Activated naive CD8-positive, alpha-beta T cell treated with anti-CD3 and anti-CD28 coated beads, Interleukin-2, amount 10 ng/mL, durations not matched to agents 7 days and 5 days (primary cell): ENCODE results near the gene PCBP1. TPM values are rescaled to one million over a fixed set of nuclear protein-coding genes. Genes with fewer than 3 reads are reported as not detected.
A peak's percentile ranks its signal among the peaks of the same experiment; 100 is the strongest.
"Not testable (repeated sequence)": the region's sequence is repeated elsewhere in the genome, so short reads cannot be mapped to it uniquely, and the experiment has no call there.

Experiments
- ATAC-seq: fragments of 150-1000 bp; cut with Tn5 transposase; one replicate; pipeline ENCODE4 v1.10.0; 2021; ENCODE audit warnings: low read depth, moderate library complexity
- POLR2A ChIA-PET: fragments of 350-600 bp; sonication (Branson Sonifier 250); formaldehyde crosslinking; loops from one replicate; lab custom pipeline; 2021; ENCODE audit warnings: antibody characterized with exemption; lab: Charles Lee
- DNase-seq: peaks from one replicate; pipeline ENCODE4 v3.0.0; 2021
- H3K27ac Mint-ChIP-seq: one replicate; pipeline ENCODE4 v1.8.0; 2022; ENCODE audit warnings: mild to moderate bottlenecking, mixed read lengths
- H3K27me3 Mint-ChIP-seq: one replicate; pipeline ENCODE4 v1.8.0; 2022; ENCODE audit warnings: mild to moderate bottlenecking, moderate library complexity, mixed read lengths
- H3K36me3 Mint-ChIP-seq: one replicate; pipeline ENCODE4 v1.8.0; 2021; ENCODE audit warnings: mild to moderate bottlenecking, mixed read lengths
- H3K4me1 Mint-ChIP-seq: one replicate; pipeline ENCODE4 v1.8.0; 2021; ENCODE audit warnings: mixed read lengths
- H3K4me3 Mint-ChIP-seq: one replicate; pipeline ENCODE4 v1.8.0; 2022; ENCODE audit warnings: mild to moderate bottlenecking, moderate library complexity, mixed read lengths
- H3K9me3 Mint-ChIP-seq: one replicate; pipeline ENCODE4 v1.8.0; 2021; ENCODE audit warnings: mixed read lengths
- total RNA-seq, 2 experiments: library from RNA; stranded (reverse); gene quantifications; one replicate each; pipeline ENCODE4 v1.2.3, GENCODE V29; 2021

PCBP1 gene
- total RNA-seq, 2 experiments from 2014 or later, result 459 to 467 TPM

DNA sequence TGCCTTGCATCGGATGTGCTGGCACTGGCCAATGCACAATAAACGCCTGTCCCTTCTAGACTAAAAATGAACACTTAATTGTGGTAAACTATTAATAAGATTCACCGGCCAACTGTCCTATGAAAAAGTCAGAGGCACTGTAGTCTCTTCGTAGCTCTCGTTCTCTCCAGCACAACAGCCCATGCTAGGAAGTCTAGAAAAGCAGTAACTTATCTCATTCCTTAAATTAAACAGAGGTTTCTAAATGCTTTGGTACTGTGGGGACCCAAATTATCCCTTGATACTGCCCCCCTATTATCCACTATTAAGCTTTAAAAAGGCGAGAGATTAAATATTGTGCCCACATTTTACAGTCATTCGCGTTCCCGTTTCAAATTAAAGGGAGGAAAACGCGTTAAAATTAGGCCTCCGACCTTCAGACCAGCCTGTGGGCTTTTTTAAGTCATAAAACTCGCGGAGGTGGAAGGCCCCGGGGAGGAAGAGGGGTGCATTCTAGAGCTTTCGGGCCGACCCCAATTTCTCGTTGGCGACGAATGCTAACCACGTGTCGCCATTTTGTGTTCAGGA, 1.5 kb upstream of the PCBP1 start:
- peak overlapping the region; percentile 98 for H3K27ac Mint-ChIP-seq
- H3K4me1 Mint-ChIP-seq, result peaks cover 39% of the 10 kb centered on the region
- H3K36me3 Mint-ChIP-seq, result peaks cover 40% of the 10 kb centered on the region
- ATAC-seq (no peak), DNase-seq (no peak)
- POLR2A ChIA-PET, result interaction anchor here (0.7 to 13.8 kb wide), 14 partner anchors 9 to 192 kb away, joined by 3 to 444 read pairs (median 10); partner anchors contain the start of genes C2orf42, MXD1, PCYOX1 and SNRNP27
- no peaks in the 10 kb centered on the region for H3K27me3 Mint-ChIP-seq
- H3K4me3 Mint-ChIP-seq, result peak overlapping the region; percentile 91
- no peaks in the 10 kb centered on the region for H3K9me3 Mint-ChIP-seq

DNA sequence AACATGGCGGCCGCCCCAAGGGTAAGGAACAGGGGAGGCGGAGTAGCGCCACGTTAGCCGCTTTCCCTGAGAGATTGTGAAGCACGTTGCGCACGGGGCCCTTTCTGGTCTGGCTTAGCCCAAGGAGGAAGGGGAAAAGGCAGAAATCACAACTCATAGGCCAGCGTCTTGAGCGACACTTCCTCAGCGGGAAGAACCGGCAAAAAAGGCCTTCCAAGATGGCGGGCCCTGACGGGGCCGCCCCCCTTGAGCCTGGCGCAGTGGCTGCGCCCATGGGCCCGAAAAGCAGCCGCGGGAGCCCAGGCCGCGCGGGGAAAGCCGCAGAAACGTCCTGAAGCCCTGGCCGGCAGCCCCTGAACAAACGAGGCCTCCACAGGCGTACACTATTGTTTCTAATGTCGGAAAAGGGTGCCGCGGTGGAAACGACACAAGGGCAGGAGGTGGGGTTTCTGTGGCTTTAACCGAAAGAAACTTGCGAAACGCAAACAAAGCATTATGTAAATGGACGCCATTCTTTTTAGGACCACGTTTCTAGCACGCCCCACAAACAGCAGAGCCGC, 919 bp upstream of the PCBP1 start:
- peak; percentile 85 for DNase-seq
- ATAC-seq, result peak; percentile 48
- Mint-ChIP-seq H3K27me3 (no peaks in the 10 kb centered on the region), H3K27ac (peak overlapping the region; percentile 98), H3K36me3 (peaks cover 39% of the 10 kb centered on the region), H3K4me1 (peaks cover 42% of the 10 kb centered on the region), H3K4me3 (peak overlapping the region; percentile 91), H3K9me3 (no peaks in the 10 kb centered on the region)
- POLR2A ChIA-PET, result interaction anchor here (0.6 to 13.8 kb wide), 17 partner anchors 8 to 381 kb away, joined by 3 to 444 read pairs (median 8); partner anchors contain the start of genes C2orf42, MXD1, PCYOX1 and SNRNP27

GRCh38 chr2:70087702-70088597, 673 bp downstream of the PCBP1 start:
- H3K27me3 Mint-ChIP-seq, result no peaks in the 10 kb centered on the region
- no peaks in the 10 kb centered on the region for H3K9me3 Mint-ChIP-seq
- peaks cover 39% of the 10 kb centered on the region for H3K36me3 Mint-ChIP-seq
- DNase-seq (peak; percentile 64), ATAC-seq (peak; percentile 4)
- H3K27ac Mint-ChIP-seq, result peak overlapping the region; percentile 97
- POLR2A ChIA-PET, result interaction anchor here (0.6 to 13.8 kb wide), 9 partner anchors 7 to 173 kb away, joined by 3 to 444 read pairs (median 70); partner anchors contain the start of genes C2orf42 and MXD1
- peak overlapping the region; percentile 96 for H3K4me3 Mint-ChIP-seq
- peaks cover 48% of the 10 kb centered on the region for H3K4me1 Mint-ChIP-seq

DNA sequence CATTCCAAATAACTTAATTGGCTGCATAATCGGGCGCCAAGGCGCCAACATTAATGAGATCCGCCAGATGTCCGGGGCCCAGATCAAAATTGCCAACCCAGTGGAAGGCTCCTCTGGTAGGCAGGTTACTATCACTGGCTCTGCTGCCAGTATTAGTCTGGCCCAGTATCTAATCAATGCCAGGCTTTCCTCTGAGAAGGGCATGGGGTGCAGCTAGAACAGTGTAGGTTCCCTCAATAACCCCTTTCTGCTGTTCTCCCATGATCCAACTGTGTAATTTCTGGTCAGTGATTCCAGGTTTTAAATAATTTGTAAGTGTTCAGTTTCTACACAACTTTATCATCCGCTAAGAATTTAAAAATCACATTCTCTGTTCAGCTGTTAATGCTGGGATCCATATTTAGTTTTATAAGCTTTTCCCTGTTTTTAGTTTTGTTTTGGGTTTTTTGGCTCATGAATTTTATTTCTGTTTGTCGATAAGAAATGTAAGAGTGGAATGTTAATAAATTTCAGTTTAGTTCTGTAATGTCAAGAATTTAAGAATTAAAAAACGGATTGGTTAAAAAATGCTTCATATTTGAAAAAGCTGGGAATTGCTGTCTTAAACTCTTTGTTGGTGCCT, 1.4 kb downstream of the PCBP1 start:
- Mint-ChIP-seq H3K27ac (peak overlapping the region; percentile 97), H3K4me3 (peak overlapping the region; percentile 96), H3K36me3 (peaks cover 37% of the 10 kb centered on the region), H3K4me1 (peaks cover 43% of the 10 kb centered on the region), H3K9me3 (no peaks in the 10 kb centered on the region), H3K27me3 (no peaks in the 10 kb centered on the region)
- POLR2A ChIA-PET, result interaction anchor here (1.5 to 13.8 kb wide), 7 partner anchors 17 to 174 kb away, joined by 5 to 444 read pairs (median 90); partner anchors contain the start of gene MXD1
- ATAC-seq, result no peak
- no peak for DNase-seq

GRCh38 chr2:70089220-70089982, 2.1 kb downstream of the PCBP1 start:
- ATAC-seq, result no peak
- H3K36me3 Mint-ChIP-seq, result peaks cover 35% of the 10 kb centered on the region
- H3K27ac Mint-ChIP-seq, result peak overlapping the region; percentile 97
- POLR2A ChIA-PET, result interaction anchor here (1.5 to 13.8 kb wide), 7 partner anchors 18 to 174 kb away, joined by 5 to 444 read pairs (median 90); partner anchors contain the start of gene MXD1
- H3K27me3 Mint-ChIP-seq, result no peaks in the 10 kb centered on the region
- DNase-seq, result no peak
- H3K9me3 Mint-ChIP-seq, result no peaks in the 10 kb centered on the region
- peak overlapping the region; percentile 96 for H3K4me3 Mint-ChIP-seq
- H3K4me1 Mint-ChIP-seq, result peaks cover 43% of the 10 kb centered on the region

DNA sequence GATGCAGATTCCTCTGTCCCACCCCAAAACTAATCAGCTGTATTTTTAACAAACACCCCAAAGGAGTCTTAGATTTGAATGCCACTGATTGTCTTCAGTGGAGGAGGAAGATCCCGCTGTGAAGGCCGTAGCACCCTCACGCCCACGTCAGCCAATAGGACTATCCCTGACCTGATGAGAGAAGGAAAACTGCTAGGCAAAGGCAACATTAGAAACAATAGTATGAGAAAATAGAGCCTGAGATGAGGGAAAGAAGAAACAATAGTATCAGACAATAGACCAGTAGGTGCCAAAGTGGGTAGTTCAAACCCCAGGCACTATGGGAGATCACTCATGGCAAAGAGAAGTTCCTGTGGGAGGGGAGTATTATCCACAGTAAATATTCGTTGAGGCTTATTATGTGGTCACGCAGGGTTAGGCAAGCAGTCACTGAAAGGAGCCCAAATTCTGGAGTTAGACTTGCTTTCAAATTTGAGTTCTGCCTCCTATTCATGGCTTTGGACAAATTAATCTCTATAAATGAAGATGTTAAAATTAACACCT, 2.8 kb downstream of the PCBP1 start:
- peaks cover 35% of the 10 kb centered on the region for H3K36me3 Mint-ChIP-seq
- no peak for ATAC-seq
- POLR2A ChIA-PET, result interaction anchor here (1.2 to 13.8 kb wide), 7 partner anchors 17 to 176 kb away, joined by 4 to 444 read pairs (median 70); partner anchors contain the start of gene MXD1
- H3K9me3 Mint-ChIP-seq, result no peaks in the 10 kb centered on the region
- no peaks in the 10 kb centered on the region for H3K27me3 Mint-ChIP-seq
- peaks cover 44% of the 10 kb centered on the region for H3K4me1 Mint-ChIP-seq
- DNase-seq, result no peak
- peak overlapping the region; percentile 97 for H3K27ac Mint-ChIP-seq
- peak overlapping the region; percentile 96 for H3K4me3 Mint-ChIP-seq

DNA sequence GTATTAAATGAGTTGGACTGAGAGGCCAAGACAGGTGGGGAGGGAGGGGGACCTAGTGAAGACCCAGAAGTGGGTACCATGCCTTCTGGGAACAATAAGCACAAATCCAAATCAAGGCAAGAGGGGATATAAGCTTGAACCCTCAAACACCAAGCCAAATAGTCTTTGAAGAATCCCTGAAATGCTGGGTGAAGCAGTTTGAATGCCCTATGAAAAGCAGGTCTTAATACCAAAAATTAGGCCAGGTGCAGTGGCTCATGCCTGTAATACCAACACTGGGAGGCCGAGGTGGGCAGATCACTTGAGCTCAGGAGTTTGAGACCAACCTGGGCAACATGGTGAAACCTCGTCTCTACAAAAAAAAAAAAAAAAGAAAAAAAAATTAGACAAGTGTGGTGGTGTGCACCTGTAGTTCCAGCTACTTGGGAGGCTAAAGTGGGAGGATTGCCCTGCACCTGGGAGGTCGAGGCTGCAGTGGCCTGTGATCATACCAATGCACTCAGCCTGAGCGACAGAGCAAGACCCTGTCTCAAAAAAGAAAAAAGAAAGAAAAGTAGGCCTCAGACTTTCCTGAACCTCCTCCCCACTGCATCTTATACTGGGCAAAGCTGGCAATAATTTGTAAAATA, 3.5 kb downstream of the PCBP1 start:
- no peak for ATAC-seq
- H3K27me3 Mint-ChIP-seq, result no peaks in the 10 kb centered on the region
- H3K9me3 Mint-ChIP-seq, result no peaks in the 10 kb centered on the region
- peak overlapping the region; percentile 97 for H3K27ac Mint-ChIP-seq
- H3K36me3 Mint-ChIP-seq, result peaks cover 35% of the 10 kb centered on the region
- POLR2A ChIA-PET, result interaction anchor here (1.2 to 13.8 kb wide), 7 partner anchors 17 to 177 kb away, joined by 3 to 444 read pairs (median 8); partner anchors contain the start of genes C2orf42 and MXD1
- peaks cover 43% of the 10 kb centered on the region for H3K4me1 Mint-ChIP-seq
- peak overlapping the region; percentile 96 for H3K4me3 Mint-ChIP-seq
- DNase-seq, result no peak

DNA sequence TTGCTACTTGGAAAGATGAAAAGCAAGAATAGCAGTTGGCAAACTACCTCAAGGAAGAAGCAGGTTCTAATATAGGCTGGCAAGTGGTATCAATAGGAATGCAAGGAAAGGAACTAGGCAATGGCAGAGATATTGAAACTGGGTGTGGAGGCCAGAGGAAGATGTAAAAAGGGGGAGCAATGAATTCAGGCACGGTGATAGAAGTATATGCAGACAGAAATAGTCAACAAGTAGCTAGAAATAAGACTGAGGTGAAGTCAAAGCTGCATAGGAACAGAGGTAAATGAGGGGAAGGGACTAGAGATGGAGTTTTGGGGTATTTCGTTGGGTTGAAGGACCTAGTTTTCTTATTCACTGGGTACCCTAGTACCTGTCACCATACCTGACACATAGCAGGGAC, 4.1 kb downstream of the PCBP1 start:
- Mint-ChIP-seq H3K4me3 (peak overlapping the region; percentile 67), H3K27ac (peak overlapping the region; percentile 83), H3K27me3 (no peaks in the 10 kb centered on the region), H3K4me1 (peaks cover 43% of the 10 kb centered on the region), H3K36me3 (peaks cover 35% of the 10 kb centered on the region), H3K9me3 (no peaks in the 10 kb centered on the region)
- ATAC-seq (no peak), DNase-seq (no peak)
- POLR2A ChIA-PET, result interaction anchor here (1.2 to 13.8 kb wide), 7 partner anchors 16 to 177 kb away, joined by 3 to 444 read pairs (median 8); partner anchors contain the start of genes C2orf42 and MXD1

- ATAC-seq, result no peak
- Mint-ChIP-seq H3K36me3 (peaks cover 35% of the 10 kb centered on the region), H3K27ac (peak overlapping the region; percentile 83), H3K27me3 (no peaks in the 10 kb centered on the region), H3K9me3 (no peaks in the 10 kb centered on the region), H3K4me1 (peaks cover 43% of the 10 kb centered on the region), H3K4me3 (peak overlapping the region; percentile 67)
- POLR2A ChIA-PET, result interaction anchor here (1.2 to 13.8 kb wide), 6 partner anchors 16 to 176 kb away, joined by 3 to 444 read pairs (median 112); partner anchors contain the start of gene C2orf42
- DNase-seq, result no peak
Observed at GRCh38 chr2:70091816-70092215, 4.5 kb downstream of the PCBP1 start.

GRCh38 chr2:70092576-70093243, 5.4 kb downstream of the PCBP1 start:
- Mint-ChIP-seq H3K27ac (peak overlapping the region; percentile 40), H3K36me3 (peaks cover 33% of the 10 kb centered on the region), H3K4me1 (peaks cover 43% of the 10 kb centered on the region)
- POLR2A ChIA-PET, result interaction anchor here (0.7 to 13.8 kb wide), 4 partner anchors 15 to 352 kb away, joined by 3 to 444 read pairs (median 239); no protein-coding TSS in a partner anchor
- not testable (repeated sequence) for H3K27me3 Mint-ChIP-seq, H3K9me3 Mint-ChIP-seq, ATAC-seq, DNase-seq, H3K4me3 Mint-ChIP-seq
